ENCODE data around the gene ZNRF3.

Gene ZNRF3

DNA sequence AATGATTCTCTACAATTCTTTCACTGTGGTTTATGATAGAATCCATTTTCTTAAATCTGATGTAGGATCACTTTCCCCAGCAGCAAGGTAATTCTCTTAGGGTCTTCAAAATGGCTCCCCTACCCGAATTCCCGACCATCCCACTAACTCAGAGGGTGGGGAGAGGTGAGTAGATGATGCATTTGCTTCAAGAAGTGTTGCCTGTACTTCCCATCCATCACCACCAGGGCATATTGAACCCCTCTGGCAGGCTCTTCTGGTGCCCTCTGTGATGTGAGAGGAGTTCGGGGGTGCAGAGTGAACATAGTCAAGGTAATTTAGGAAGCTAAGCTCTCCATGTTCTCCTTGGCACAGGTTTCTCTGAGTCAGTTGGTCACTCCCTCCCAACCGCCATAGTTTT is 52.3 kb downstream of the ZNRF3 start:
- no peak for TF ChIP-seq FOXM1 (IDR thresholded peaks at IDR 0.05; ENCODE audit: borderline replicate concordance, low read depth)
- no peak for TF ChIP-seq YY1 (IDR thresholded peaks at IDR 0.05; ENCODE audit: low read depth)
- TF ChIP-seq NFIC (IDR thresholded peaks at IDR 0.05) = no peak
- TF ChIP-seq EP300 (IDR thresholded peaks at IDR 0.05; ENCODE audit: borderline replicate concordance) = no peak
- TF ChIP-seq, protein P1, sequence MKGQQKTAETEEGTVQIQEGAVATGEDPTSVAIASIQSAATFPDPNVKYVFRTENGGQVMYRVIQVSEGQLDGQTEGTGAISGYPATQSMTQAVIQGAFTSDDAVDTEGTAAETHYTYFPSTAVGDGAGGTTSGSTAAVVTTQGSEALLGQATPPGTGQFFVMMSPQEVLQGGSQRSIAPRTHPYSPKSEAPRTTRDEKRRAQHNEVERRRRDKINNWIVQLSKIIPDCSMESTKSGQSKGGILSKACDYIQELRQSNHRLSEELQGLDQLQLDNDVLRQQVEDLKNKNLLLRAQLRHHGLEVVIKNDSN (IDR thresholded peaks at IDR 0.05) = no peak
- TF ChIP-seq, protein P2, sequence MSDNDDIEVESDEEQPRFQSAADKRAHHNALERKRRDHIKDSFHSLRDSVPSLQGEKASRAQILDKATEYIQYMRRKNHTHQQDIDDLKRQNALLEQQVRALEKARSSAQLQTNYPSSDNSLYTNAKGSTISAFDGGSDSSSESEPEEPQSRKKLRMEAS (IDR thresholded peaks at IDR 0.05) = no peak
- TF ChIP-seq CEBPB (IDR thresholded peaks at IDR 0.05) = no peak
- TF ChIP-seq, protein P3, sequence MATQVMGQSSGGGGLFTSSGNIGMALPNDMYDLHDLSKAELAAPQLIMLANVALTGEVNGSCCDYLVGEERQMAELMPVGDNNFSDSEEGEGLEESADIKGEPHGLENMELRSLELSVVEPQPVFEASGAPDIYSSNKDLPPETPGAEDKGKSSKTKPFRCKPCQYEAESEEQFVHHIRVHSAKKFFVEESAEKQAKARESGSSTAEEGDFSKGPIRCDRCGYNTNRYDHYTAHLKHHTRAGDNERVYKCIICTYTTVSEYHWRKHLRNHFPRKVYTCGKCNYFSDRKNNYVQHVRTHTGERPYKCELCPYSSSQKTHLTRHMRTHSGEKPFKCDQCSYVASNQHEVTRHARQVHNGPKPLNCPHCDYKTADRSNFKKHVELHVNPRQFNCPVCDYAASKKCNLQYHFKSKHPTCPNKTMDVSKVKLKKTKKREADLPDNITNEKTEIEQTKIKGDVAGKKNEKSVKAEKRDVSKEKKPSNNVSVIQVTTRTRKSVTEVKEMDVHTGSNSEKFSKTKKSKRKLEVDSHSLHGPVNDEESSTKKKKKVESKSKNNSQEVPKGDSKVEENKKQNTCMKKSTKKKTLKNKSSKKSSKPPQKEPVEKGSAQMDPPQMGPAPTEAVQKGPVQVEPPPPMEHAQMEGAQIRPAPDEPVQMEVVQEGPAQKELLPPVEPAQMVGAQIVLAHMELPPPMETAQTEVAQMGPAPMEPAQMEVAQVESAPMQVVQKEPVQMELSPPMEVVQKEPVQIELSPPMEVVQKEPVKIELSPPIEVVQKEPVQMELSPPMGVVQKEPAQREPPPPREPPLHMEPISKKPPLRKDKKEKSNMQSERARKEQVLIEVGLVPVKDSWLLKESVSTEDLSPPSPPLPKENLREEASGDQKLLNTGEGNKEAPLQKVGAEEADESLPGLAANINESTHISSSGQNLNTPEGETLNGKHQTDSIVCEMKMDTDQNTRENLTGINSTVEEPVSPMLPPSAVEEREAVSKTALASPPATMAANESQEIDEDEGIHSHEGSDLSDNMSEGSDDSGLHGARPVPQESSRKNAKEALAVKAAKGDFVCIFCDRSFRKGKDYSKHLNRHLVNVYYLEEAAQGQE (IDR thresholded peaks at IDR 0.05; ENCODE audit: low read depth) = no peak
- TF ChIP-seq TAF1 (IDR thresholded peaks at IDR 0.05; ENCODE audit: low read depth) = no peak
- TF ChIP-seq EGR1 (IDR thresholded peaks at IDR 0.05) = no peak
- no peak for TF ChIP-seq CREB1 (IDR thresholded peaks at IDR 0.05; ENCODE audit: low read depth)

DNA sequence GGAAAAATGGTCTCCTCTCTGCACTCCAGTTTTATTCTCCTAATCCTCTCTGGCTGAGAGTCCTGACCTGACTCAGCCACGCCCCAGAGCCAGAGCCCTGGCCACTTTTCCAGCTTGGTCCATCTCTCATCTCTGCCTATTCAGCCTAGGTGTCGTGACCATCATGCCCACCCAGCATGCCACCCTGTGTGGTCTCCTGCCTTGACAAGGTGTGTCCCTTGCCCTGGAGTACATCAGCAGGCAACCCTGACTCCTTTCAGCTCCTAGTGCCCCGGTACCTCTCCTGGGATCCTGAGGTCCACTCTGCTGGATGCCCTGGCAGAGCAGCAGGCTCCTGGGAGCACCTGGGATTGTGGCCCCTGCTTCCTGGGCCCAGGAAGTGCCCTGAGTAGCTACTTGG is 52.8 kb downstream of the ZNRF3 start:
- TF ChIP-seq EP300 (IDR thresholded peaks at IDR 0.05; ENCODE audit: borderline replicate concordance) (no peak), EGR1 (IDR thresholded peaks at IDR 0.05) (no peak), NFIC (IDR thresholded peaks at IDR 0.05) (no peak), TAF1 (IDR thresholded peaks at IDR 0.05; ENCODE audit: low read depth) (no peak), RAD21 (IDR thresholded peaks at IDR 0.05; ENCODE audit: low read depth) (no peak), FOXM1 (IDR thresholded peaks at IDR 0.05; ENCODE audit: borderline replicate concordance, low read depth) (no peak), ZBTB7A (IDR thresholded peaks at IDR 0.05; ENCODE audit: low read depth) (no peak), CREB1 (IDR thresholded peaks at IDR 0.05; ENCODE audit: low read depth) (no peak), CEBPB (IDR thresholded peaks at IDR 0.05) (no peak), TEAD4 (IDR thresholded peaks at IDR 0.05) (no peak)
- TF ChIP-seq, protein P2 (IDR thresholded peaks at IDR 0.05) = no peak
- TF ChIP-seq, protein P1 (IDR thresholded peaks at IDR 0.05) = no peak
- TF ChIP-seq, protein P3 (IDR thresholded peaks at IDR 0.05; ENCODE audit: low read depth) = no peak

DNA sequence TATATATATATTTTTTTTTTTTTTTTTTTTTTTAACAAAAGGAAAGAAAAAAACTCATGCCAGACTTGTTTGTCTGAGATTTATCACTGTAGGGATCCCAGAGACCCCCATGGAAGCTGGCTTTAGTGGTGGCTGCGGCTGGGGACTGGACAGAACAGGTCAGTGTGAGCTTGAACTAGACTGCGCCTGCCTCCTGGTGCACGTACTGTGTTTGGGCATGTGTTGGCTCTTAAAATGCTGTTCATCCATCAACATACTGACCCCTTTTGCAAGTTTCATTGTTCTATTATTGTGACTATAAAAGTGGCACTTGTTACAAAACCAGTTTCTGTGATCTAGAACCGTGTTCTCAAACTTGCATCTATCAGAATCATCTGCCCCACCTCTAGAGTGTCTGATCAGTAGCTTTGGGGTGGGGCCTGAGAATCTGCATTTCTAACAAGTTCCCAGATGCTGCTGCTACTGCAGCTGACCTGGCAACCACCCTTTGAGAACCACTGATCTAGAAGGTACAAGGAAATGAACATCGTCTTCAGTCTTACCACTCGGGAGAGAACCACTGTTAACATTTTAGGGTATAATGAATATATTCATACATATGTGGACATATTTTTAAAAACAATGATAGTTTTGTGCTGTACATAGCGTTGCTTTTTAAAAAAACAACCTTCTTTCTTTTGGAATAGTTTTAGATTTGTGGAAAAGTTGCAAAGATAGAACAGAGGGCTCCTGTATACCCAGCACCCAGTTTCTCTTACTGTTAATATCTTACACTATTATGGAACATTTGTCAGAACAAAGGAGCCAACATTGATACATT is 54.0 kb downstream of the ZNRF3 start:
- TF ChIP-seq NFIC (IDR thresholded peaks at IDR 0.05) (no peak), TAF1 (IDR thresholded peaks at IDR 0.05; ENCODE audit: low read depth) (no peak), YY1 (IDR thresholded peaks at IDR 0.05; ENCODE audit: low read depth) (no peak), CEBPB (IDR thresholded peaks at IDR 0.05) (no peak), CREB1 (IDR thresholded peaks at IDR 0.05; ENCODE audit: low read depth) (no peak), EGR1 (IDR thresholded peaks at IDR 0.05) (no peak), TEAD4 (IDR thresholded peaks at IDR 0.05) (no peak), TCF12 (IDR thresholded peaks at IDR 0.05; ENCODE audit: low read depth) (no peak), EP300 (IDR thresholded peaks at IDR 0.05; ENCODE audit: borderline replicate concordance) (no peak), ZBTB7A (IDR thresholded peaks at IDR 0.05; ENCODE audit: low read depth) (no peak), FOXM1 (IDR thresholded peaks at IDR 0.05; ENCODE audit: borderline replicate concordance, low read depth) (no peak), RAD21 (IDR thresholded peaks at IDR 0.05; ENCODE audit: low read depth) (no peak)
- TF ChIP-seq, protein P1 (IDR thresholded peaks at IDR 0.05) = no peak
- TF ChIP-seq, protein P3 (IDR thresholded peaks at IDR 0.05; ENCODE audit: low read depth) = no peak
- TF ChIP-seq, protein P2 (IDR thresholded peaks at IDR 0.05) = no peak

Measured in Ishikawa (cell line).